ENCODE measurements around the gene CEBPZ.
A peak's percentile ranks its signal among the peaks of the same experiment; 100 is the strongest.
"Not testable (repeated sequence)": the region's sequence is repeated elsewhere in the genome, so short reads cannot be mapped to it uniquely, and the experiment has no call there.

CEBPZ gene

DNA sequence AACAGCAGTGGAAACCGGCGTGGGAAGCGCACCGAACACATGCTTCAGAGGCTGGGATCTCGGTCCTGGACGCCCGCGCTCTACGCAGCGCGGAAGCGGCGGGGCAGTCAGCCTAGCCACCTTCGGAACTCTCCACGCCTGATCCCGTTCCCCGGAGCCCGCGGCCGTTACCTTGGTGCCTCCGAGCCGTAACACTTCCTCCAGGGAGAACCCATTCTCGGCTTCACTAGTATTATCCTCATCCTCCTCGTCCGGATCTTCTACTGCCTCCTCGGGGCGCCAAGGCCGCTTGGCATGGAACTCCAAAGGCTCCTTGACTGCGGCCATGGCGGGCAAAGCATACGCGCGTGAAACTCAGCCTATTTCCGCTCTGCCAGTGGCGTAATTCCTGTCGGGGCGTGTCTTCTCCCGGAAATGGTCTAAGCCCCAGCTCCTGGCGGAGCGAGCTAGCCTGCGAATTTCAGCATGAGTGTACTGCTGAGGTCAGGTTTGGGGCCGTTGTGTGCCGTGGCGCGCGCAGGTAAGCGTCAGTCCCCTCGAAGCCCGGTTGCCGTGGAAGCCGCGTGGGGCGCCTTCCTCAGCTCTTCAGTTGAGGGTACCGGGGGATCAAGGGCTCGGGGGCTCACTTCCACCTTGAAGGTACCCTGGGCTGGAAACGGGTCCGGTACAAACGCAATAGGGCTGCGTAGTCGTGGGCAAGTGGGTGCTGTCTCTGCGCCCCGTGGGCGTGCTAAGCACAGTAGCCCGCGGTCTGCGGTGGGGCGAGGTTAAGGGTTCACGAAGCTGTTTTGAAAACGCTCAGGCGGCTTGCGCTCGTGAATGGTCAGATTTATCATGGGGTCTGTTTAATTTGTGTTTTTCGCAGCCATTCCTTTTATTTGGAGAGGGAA lies at the start of gene CEBPZ, which contains the start of gene NDUFAF7:
Gene CEBPZ (minus strand): TSS at position 356 of the 890 bp plus-strand sequence. CDS start 29 bp downstream, at position 327.
Gene NDUFAF7 (plus strand): TSS at position 418 of the 890 bp plus-strand sequence. CDS start 48 bp downstream, at position 466.
- peak; percentile 61 to 79 (median 65) for DNase-seq

DNA sequence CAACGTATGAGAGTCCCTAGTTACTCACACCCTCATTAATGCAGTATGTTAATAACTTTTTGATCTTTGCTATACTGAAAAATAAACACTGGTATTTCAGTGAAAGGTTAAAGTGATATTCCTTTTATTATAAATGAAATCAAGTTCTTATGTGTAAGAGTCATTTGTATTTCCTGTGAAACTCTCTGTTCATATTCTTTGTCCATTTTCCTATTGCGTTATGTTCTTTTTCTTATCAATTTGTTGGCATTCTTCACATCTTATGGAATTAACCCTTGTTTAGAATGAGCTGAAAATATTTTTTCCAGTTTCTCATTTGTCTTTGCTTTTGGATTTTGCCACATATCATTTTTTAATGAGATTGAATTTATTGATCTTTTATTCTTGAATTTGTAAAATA lies 44.9 kb upstream of the CEBPZ start:
- no peak for DNase-seq

GRCh38 chr2:37274359-37274965 lies 43.1 kb upstream of the CEBPZ start:
- no peak for DNase-seq

- no peak for DNase-seq
Measured at GRCh38 chr2:37271376-37272067, 40.1 kb upstream of the CEBPZ start.

GRCh38 chr2:37268111-37268510 lies 36.7 kb upstream of the CEBPZ start:
- no peak for DNase-seq

- no peak for DNase-seq
Measured at GRCh38 chr2:37267685-37268084, 36.3 kb upstream of the CEBPZ start.

GRCh38 chr2:37263839-37264238 lies 32.4 kb upstream of the CEBPZ start:
- no peak for DNase-seq

- DNase-seq = no peak
Measured at GRCh38 chr2:37262522-37262921, 31.1 kb upstream of the CEBPZ start.

GRCh38 chr2:37250869-37251740 lies 19.7 kb upstream of the CEBPZ start:
- no peak for DNase-seq

DNA sequence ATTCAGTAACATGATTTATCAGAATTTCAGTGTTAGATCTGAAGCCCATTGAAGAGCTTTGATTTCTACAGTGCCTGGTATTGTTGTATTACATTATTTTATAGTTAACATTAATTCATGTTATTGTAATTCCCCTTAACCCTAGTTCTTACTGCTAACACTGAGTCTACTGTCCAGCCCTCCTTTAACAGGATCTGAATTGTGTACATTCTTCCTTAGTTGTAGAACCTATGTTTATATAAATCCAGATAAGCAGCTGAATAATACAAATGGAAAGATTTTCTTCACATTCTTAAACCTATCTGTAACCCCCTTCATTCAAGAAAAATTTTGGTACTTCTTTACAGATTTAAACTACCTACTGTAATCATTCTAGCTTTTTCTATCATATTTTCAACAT lies 14.8 kb upstream of the CEBPZ start:
- no peak for DNase-seq

- DNase-seq = no peak
Measured at GRCh38 chr2:37244755-37245154, 13.4 kb upstream of the CEBPZ start.

DNA sequence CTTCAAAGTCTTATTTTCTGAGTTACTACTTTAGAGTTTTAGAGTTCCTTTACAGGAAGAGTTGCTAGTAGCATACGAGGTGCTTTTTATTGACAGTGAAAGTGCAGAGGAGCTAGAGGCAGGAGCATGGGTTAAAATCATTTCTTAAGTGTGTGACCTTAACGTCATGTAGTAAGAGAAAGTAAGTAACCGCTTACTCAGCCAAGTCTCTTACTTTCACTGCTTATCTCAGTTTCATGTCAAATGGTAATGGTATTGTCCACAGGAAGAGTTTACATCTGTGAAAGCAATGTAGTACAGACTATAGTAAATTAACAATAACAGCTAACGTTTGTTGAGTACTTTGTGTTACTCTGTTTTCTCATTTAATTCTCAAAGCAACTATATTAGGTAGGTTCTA lies 12.6 kb upstream of the CEBPZ start:
- DNase-seq = no peak

DNA sequence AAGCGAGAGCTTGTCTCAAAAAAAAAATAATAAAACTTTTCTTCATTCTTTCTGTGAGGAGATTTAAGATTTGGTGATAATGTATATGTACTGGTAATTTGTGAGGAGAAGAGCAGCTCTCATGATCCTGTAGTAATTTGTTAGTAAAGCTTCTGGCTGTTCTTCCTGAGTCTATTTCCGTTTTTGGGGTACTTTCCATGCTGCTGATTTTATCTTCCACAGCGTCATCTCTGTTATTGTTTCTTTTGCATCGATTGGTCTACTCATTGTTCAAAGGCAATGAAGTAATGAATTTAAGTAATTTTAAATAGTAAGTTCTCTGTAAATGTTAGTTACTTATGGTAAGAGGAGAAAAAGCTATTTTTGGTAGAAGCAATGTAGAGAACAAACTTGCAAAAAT lies 12.0 kb upstream of the CEBPZ start:
- no peak for DNase-seq

GRCh38 chr2:37232131-37232933 lies 936 bp upstream of the CEBPZ start:
- DNase-seq = no peak

DNA sequence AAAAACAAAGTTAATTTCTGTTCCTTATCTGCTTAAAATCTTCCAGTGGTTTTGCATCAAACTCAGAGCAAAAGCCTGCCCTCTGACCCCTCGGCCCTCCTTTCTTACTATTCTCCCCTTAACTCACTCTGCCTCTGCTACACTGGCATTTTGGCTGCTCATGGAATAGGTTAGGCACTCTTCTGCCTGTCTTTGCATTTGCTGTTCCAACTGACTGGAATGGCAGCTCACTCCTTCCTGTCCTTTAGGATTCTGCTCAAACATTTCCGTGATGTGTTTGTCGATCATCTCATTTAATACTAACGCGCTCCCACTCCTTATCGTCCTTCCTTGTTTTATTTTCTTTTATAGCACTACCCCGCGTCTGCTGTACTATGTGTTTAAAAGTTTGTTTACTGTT lies 815 bp downstream of the CEBPZ start:
- no peak for DNase-seq

- no peak for DNase-seq
Measured at GRCh38 chr2:37228788-37229187, 2.6 kb downstream of the CEBPZ start.

- no peak for DNase-seq
Measured at GRCh38 chr2:37226863-37227262, 4.5 kb downstream of the CEBPZ start.

GRCh38 chr2:37225129-37225528 lies 6.3 kb downstream of the CEBPZ start:
- not testable (repeated sequence) for DNase-seq

DNA sequence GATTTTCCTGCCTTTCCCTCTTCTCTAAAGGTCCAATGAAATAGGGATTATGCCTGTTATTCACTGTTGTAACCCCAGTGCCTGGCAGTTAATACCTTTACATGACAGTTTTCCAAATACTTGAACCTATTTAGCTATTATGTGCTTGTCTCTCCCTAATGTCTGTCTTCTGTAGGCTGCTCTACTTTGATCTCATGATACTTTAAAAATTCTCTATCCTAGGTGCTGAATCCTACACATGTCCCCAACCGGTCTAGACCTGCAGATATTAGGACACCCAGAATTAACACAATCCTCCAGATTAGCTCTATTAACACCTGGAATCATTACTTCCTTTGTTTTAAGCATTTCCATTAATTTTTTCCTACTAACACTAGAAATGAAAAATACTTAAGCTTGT lies 7.3 kb downstream of the CEBPZ start:
- DNase-seq = no peak

- no peak for DNase-seq
Measured at GRCh38 chr2:37223131-37223530, 8.3 kb downstream of the CEBPZ start.

- no peak for DNase-seq
Measured at GRCh38 chr2:37219046-37219445, 12.3 kb downstream of the CEBPZ start.

DNA sequence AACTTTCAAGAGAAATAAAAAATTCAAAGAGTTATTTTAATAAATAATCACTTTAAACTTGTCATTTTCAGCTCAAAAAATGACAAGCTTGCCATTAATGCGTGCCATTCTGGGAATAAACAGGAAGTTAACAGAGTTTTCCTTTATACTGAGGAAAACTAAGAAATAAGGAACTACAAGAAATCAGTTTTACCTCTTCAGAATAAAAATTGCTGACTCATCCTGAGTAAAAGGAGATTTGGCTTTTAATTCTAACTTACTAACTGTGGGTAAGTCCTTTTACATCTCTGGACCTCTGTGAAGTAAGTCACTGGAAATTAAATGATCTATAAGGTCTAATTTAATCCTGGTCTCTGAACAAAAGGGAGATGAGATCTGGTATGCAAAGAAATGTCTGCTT lies 16.1 kb downstream of the CEBPZ start:
- DNase-seq = no peak

Data from activated naive CD4-positive, alpha-beta T cell (primary cell).